Ishikawa (cell line): ENCODE data around the gene CHAC1.

Source experiments
- CEBPB ChIP-seq: IDR thresholded peaks from 2 replicates; pipeline ENCODE4 v1.6.1; 2012
- CREB1 ChIP-seq: IDR thresholded peaks from 2 replicates; pipeline ENCODE4 v1.6.1; 2012; ENCODE audit warnings: low read depth
- EGR1 ChIP-seq: IDR thresholded peaks from 2 replicates; pipeline ENCODE4 v1.6.1; 2012
- EP300 ChIP-seq: IDR thresholded peaks from 2 replicates; pipeline ENCODE4 v1.6.1; 2012; ENCODE audit warnings: borderline replicate concordance
- FOXM1 ChIP-seq: IDR thresholded peaks from 2 replicates; pipeline ENCODE4 v1.6.1; 2012; ENCODE audit warnings: low read depth, borderline replicate concordance
- MAX ChIP-seq: IDR thresholded peaks from 2 replicates; pipeline ENCODE4 v1.6.1; 2012
- NFIC ChIP-seq: IDR thresholded peaks from 2 replicates; pipeline ENCODE4 v1.6.1; 2012
- RAD21 ChIP-seq: IDR thresholded peaks from 2 replicates; pipeline ENCODE4 v1.6.1; 2012; ENCODE audit warnings: low read depth
- TAF1 ChIP-seq: IDR thresholded peaks from 2 replicates; pipeline ENCODE4 v1.6.1; 2012; ENCODE audit warnings: low read depth, mild to moderate bottlenecking
- TCF12 ChIP-seq: IDR thresholded peaks from 2 replicates; pipeline ENCODE4 v1.6.1; 2012; ENCODE audit warnings: low read depth
- TEAD4 ChIP-seq: IDR thresholded peaks from 2 replicates; pipeline ENCODE4 v1.6.1; 2012
- YY1 ChIP-seq: IDR thresholded peaks from 2 replicates; pipeline ENCODE4 v1.6.1; 2012; ENCODE audit warnings: low read depth
- ZBTB7A ChIP-seq: IDR thresholded peaks from 2 replicates; pipeline ENCODE4 v1.6.1; 2012; ENCODE audit warnings: low read depth
- TF ChIP-seq, protein P1 (sequence below): IDR thresholded peaks from 2 replicates; pipeline ENCODE4 v1.6.1; 2012
- TF ChIP-seq, protein P2 (sequence below): IDR thresholded peaks from 2 replicates; pipeline ENCODE4 v1.6.1; 2012; ENCODE audit warnings: low read depth, mild to moderate bottlenecking

The CHAC1 gene

GRCh38 chr15:40976819-40977218 is 23.5 kb downstream of the CHAC1 start:
- TF ChIP-seq, protein P1, sequence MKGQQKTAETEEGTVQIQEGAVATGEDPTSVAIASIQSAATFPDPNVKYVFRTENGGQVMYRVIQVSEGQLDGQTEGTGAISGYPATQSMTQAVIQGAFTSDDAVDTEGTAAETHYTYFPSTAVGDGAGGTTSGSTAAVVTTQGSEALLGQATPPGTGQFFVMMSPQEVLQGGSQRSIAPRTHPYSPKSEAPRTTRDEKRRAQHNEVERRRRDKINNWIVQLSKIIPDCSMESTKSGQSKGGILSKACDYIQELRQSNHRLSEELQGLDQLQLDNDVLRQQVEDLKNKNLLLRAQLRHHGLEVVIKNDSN: no peak
- TF ChIP-seq TEAD4 (no peak), CREB1 (no peak), EP300 (no peak), TCF12 (no peak), FOXM1 (no peak), CEBPB (no peak), MAX (no peak), YY1 (no peak), NFIC (no peak), RAD21 (no peak), ZBTB7A (no peak), TAF1 (no peak), EGR1 (no peak)
- TF ChIP-seq, protein P2, sequence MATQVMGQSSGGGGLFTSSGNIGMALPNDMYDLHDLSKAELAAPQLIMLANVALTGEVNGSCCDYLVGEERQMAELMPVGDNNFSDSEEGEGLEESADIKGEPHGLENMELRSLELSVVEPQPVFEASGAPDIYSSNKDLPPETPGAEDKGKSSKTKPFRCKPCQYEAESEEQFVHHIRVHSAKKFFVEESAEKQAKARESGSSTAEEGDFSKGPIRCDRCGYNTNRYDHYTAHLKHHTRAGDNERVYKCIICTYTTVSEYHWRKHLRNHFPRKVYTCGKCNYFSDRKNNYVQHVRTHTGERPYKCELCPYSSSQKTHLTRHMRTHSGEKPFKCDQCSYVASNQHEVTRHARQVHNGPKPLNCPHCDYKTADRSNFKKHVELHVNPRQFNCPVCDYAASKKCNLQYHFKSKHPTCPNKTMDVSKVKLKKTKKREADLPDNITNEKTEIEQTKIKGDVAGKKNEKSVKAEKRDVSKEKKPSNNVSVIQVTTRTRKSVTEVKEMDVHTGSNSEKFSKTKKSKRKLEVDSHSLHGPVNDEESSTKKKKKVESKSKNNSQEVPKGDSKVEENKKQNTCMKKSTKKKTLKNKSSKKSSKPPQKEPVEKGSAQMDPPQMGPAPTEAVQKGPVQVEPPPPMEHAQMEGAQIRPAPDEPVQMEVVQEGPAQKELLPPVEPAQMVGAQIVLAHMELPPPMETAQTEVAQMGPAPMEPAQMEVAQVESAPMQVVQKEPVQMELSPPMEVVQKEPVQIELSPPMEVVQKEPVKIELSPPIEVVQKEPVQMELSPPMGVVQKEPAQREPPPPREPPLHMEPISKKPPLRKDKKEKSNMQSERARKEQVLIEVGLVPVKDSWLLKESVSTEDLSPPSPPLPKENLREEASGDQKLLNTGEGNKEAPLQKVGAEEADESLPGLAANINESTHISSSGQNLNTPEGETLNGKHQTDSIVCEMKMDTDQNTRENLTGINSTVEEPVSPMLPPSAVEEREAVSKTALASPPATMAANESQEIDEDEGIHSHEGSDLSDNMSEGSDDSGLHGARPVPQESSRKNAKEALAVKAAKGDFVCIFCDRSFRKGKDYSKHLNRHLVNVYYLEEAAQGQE: no peak

DNA sequence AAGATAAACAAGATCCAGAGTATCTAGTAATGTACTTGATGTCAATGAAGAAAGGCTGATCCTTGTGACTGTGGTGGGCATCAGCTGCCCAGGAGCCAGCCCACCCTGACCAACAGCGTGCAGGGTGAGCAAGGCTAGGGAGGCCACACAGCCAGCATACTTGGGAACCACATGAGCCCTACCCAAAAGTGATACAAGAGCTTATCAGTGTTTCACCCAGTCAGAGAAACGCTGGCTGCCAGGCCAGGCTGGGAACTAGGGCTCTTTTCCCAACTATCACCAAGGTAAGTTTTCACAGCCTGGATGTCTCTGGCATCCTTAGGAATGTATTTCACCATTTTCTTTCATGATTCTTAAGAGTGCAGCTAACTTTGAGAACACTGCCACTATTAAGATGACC is 24.9 kb downstream of the CHAC1 start:
- no peak for TF ChIP-seq EP300
- no peak for TF ChIP-seq RAD21
- TF ChIP-seq FOXM1: no peak
- TF ChIP-seq EGR1: no peak
- no peak for TF ChIP-seq MAX
- TF ChIP-seq, protein P2: no peak
- TF ChIP-seq TAF1: no peak
- TF ChIP-seq CEBPB: no peak
- no peak for TF ChIP-seq ZBTB7A
- TF ChIP-seq TEAD4: no peak
- no peak for TF ChIP-seq TCF12
- no peak for TF ChIP-seq NFIC
- TF ChIP-seq YY1: no peak
- no peak for TF ChIP-seq CREB1
- TF ChIP-seq, protein P1: no peak

- TF ChIP-seq, protein P1: no peak
- TF ChIP-seq TAF1: no peak
- no peak for TF ChIP-seq RAD21
- TF ChIP-seq CREB1: no peak
- no peak for TF ChIP-seq NFIC
- TF ChIP-seq MAX: no peak
- no peak for TF ChIP-seq EGR1
- no peak for TF ChIP-seq FOXM1
Observed at GRCh38 chr15:40978562-40978961, 25.3 kb downstream of the CHAC1 start.

- no peak for TF ChIP-seq CREB1
- no peak for TF ChIP-seq NFIC
- TF ChIP-seq, protein P2: no peak
- no peak for TF ChIP-seq TAF1
- TF ChIP-seq ZBTB7A: no peak
- TF ChIP-seq RAD21: no peak
- TF ChIP-seq TCF12: no peak
- no peak for TF ChIP-seq EGR1
- TF ChIP-seq CEBPB: no peak
- TF ChIP-seq MAX: no peak
- TF ChIP-seq EP300: no peak
- TF ChIP-seq FOXM1: no peak
- TF ChIP-seq YY1: no peak
- TF ChIP-seq, protein P1: no peak
- no peak for TF ChIP-seq TEAD4
Observed at GRCh38 chr15:40981186-40981585, 27.9 kb downstream of the CHAC1 start.
